Midbrain (tissue), 1 donor: ENCODE results near the gene ST6GALNAC2.
"Not testable (repeated sequence)": the region's sequence is repeated elsewhere in the genome, so short reads cannot be mapped to it uniquely, and the experiment has no call there.

Experiments
- DNase-seq: peaks from one replicate; lab custom pipeline; 2025; lab: John Stamatoyannopoulos, UW

Gene ST6GALNAC2

GRCh38 chr17:76527430-76528111, 58.1 kb downstream of the ST6GALNAC2 start:
- DNase-seq: no peak

GRCh38 chr17:76527016-76527415, 58.6 kb downstream of the ST6GALNAC2 start:
- DNase-seq: not testable (repeated sequence)

GRCh38 chr17:76525513-76525833, 60.2 kb downstream of the ST6GALNAC2 start:
- not testable (repeated sequence) for DNase-seq

GRCh38 chr17:76524598-76525512, 60.8 kb downstream of the ST6GALNAC2 start:
- DNase-seq: no peak

- peak; percentile 75 for DNase-seq
Measured at GRCh38 chr17:76523084-76524037, 62.3 kb downstream of the ST6GALNAC2 start.

GRCh38 chr17:76521683-76522082, 64.0 kb downstream of the ST6GALNAC2 start:
- DNase-seq: not testable (repeated sequence)

GRCh38 chr17:76521262-76521661, 64.4 kb downstream of the ST6GALNAC2 start:
- no peak for DNase-seq

GRCh38 chr17:76519048-76519966, 66.4 kb downstream of the ST6GALNAC2 start:
- no peak for DNase-seq

GRCh38 chr17:76517638-76518038, 68.0 kb downstream of the ST6GALNAC2 start:
- DNase-seq: no peak
